Liver (tissue), 3 donors: ENCODE results near the gene PIGV.

Source experiments
- EGR1 ChIP-seq, 2 donors: IDR thresholded peaks; 2 replicates each; pipeline ENCODE4 v1.6.1; 2016 to 2018; ENCODE audit warnings: antibody characterized with exemption in 2 of 2, low read depth in 2 of 2
- FOXA1 ChIP-seq: IDR thresholded peaks from 2 replicates; pipeline ENCODE4 v1.6.1; 2016; ENCODE audit warnings: antibody characterized with exemption
- FOXA2 ChIP-seq: IDR thresholded peaks from 2 replicates; pipeline ENCODE4 v1.6.1; 2016; ENCODE audit warnings: antibody characterized with exemption
- GABPA ChIP-seq, 2 donors: IDR thresholded peaks in 1 of 2; conservative IDR thresholded peaks in 1 of 2; 2 replicates each; pipeline ENCODE4 v1.6.1; 2016; ENCODE audit warnings: antibody characterized with exemption in 2 of 2, mild to moderate bottlenecking in 1 of 2, moderate library complexity in 1 of 2
- JUND ChIP-seq, 2 donors: IDR thresholded peaks; 2 replicates each; pipeline ENCODE4 v1.6.1; 2016; ENCODE audit warnings: antibody characterized with exemption in 2 of 2
- RAD21 ChIP-seq, 2 donors: IDR thresholded peaks; 2 replicates each; pipeline ENCODE4 v1.6.1; 2016; ENCODE audit warnings: antibody characterized with exemption in 2 of 2, mild to moderate bottlenecking in 2 of 2
- SP1 ChIP-seq: IDR thresholded peaks from 2 replicates; pipeline ENCODE4 v1.6.1; 2018; ENCODE audit warnings: antibody characterized with exemption, mild to moderate bottlenecking
- TAF1 ChIP-seq: conservative IDR thresholded peaks from 2 replicates; pipeline ENCODE4 v1.6.1; 2016; ENCODE audit warnings: antibody characterized with exemption, mild to moderate bottlenecking
- YY1 ChIP-seq: IDR thresholded peaks from 2 replicates; pipeline ENCODE4 v1.6.1; 2016; ENCODE audit warnings: antibody characterized with exemption, mild to moderate bottlenecking
- TF ChIP-seq, protein P1 (sequence below): fragments of 150-350 bp; IDR thresholded peaks from 2 replicates; pipeline ENCODE4 v1.5.1; 2017; ENCODE audit warnings: improper control_type of control experiment, low read depth, low read length; ENCODE audit not compliant: missing input control
- TF ChIP-seq, protein P2 (sequence below): IDR thresholded peaks from 2 replicates; pipeline ENCODE4 v1.6.1; 2016; ENCODE audit warnings: antibody characterized with exemption
- TF ChIP-seq, protein P3 (sequence below): IDR thresholded peaks from 2 replicates; pipeline ENCODE4 v1.6.1; 2016; ENCODE audit warnings: antibody characterized with exemption
- TF ChIP-seq, protein P4 (sequence below): IDR thresholded peaks from 2 replicates; pipeline ENCODE4 v1.6.1; 2016; ENCODE audit warnings: antibody characterized with exemption, mild to moderate bottlenecking
- donor health status: healthy.
- donor health status: healthy.

DNA sequence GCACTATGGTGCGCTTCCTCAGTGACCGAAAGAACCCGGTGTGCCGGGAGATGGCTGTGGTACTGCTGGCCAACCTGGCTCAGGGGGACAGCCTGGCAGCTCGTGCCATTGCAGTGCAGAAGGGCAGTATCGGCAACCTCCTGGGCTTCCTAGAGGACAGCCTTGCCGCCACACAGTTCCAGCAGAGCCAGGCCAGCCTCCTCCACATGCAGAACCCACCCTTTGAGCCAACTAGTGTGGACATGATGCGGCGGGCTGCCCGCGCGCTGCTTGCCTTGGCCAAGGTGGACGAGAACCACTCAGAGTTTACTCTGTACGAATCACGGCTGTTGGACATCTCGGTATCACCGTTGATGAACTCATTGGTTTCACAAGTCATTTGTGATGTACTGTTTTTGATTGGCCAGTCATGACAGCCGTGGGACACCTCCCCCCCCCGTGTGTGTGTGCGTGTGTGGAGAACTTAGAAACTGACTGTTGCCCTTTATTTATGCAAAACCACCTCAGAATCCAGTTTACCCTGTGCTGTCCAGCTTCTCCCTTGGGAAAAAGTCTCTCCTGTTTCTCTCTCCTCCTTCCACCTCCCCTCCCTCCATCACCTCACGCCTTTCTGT lies 7.3 kb upstream of the PIGV start:
- TF ChIP-seq, protein P1, sequence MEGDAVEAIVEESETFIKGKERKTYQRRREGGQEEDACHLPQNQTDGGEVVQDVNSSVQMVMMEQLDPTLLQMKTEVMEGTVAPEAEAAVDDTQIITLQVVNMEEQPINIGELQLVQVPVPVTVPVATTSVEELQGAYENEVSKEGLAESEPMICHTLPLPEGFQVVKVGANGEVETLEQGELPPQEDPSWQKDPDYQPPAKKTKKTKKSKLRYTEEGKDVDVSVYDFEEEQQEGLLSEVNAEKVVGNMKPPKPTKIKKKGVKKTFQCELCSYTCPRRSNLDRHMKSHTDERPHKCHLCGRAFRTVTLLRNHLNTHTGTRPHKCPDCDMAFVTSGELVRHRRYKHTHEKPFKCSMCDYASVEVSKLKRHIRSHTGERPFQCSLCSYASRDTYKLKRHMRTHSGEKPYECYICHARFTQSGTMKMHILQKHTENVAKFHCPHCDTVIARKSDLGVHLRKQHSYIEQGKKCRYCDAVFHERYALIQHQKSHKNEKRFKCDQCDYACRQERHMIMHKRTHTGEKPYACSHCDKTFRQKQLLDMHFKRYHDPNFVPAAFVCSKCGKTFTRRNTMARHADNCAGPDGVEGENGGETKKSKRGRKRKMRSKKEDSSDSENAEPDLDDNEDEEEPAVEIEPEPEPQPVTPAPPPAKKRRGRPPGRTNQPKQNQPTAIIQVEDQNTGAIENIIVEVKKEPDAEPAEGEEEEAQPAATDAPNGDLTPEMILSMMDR: no peak
- TF ChIP-seq, protein P2, sequence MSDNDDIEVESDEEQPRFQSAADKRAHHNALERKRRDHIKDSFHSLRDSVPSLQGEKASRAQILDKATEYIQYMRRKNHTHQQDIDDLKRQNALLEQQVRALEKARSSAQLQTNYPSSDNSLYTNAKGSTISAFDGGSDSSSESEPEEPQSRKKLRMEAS: no peak
- TF ChIP-seq, protein P3, sequence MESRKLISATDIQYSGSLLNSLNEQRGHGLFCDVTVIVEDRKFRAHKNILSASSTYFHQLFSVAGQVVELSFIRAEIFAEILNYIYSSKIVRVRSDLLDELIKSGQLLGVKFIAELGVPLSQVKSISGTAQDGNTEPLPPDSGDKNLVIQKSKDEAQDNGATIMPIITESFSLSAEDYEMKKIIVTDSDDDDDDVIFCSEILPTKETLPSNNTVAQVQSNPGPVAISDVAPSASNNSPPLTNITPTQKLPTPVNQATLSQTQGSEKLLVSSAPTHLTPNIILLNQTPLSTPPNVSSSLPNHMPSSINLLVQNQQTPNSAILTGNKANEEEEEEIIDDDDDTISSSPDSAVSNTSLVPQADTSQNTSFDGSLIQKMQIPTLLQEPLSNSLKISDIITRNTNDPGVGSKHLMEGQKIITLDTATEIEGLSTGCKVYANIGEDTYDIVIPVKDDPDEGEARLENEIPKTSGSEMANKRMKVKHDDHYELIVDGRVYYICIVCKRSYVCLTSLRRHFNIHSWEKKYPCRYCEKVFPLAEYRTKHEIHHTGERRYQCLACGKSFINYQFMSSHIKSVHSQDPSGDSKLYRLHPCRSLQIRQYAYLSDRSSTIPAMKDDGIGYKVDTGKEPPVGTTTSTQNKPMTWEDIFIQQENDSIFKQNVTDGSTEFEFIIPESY: peak; percentile 33
- no peak for TF ChIP-seq TAF1
- TF ChIP-seq EGR1 (IDR thresholded peaks at IDR 0.05; ENCODE audit: low read depth in 2 of 2): no peak
- TF ChIP-seq FOXA2: peak; percentile 49
- no peak for TF ChIP-seq GABPA (IDR thresholded peaks at IDR 0.05 in 1 of 2, conservative IDR thresholded peaks at IDR 0.05 in 1 of 2)
- TF ChIP-seq RAD21 (IDR thresholded peaks at IDR 0.05): peak in 1 of 2 donors; percentile 17
- TF ChIP-seq, protein P4, sequence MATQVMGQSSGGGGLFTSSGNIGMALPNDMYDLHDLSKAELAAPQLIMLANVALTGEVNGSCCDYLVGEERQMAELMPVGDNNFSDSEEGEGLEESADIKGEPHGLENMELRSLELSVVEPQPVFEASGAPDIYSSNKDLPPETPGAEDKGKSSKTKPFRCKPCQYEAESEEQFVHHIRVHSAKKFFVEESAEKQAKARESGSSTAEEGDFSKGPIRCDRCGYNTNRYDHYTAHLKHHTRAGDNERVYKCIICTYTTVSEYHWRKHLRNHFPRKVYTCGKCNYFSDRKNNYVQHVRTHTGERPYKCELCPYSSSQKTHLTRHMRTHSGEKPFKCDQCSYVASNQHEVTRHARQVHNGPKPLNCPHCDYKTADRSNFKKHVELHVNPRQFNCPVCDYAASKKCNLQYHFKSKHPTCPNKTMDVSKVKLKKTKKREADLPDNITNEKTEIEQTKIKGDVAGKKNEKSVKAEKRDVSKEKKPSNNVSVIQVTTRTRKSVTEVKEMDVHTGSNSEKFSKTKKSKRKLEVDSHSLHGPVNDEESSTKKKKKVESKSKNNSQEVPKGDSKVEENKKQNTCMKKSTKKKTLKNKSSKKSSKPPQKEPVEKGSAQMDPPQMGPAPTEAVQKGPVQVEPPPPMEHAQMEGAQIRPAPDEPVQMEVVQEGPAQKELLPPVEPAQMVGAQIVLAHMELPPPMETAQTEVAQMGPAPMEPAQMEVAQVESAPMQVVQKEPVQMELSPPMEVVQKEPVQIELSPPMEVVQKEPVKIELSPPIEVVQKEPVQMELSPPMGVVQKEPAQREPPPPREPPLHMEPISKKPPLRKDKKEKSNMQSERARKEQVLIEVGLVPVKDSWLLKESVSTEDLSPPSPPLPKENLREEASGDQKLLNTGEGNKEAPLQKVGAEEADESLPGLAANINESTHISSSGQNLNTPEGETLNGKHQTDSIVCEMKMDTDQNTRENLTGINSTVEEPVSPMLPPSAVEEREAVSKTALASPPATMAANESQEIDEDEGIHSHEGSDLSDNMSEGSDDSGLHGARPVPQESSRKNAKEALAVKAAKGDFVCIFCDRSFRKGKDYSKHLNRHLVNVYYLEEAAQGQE: peak; percentile 96
- peak in 1 of 2 donors; percentile 66 for TF ChIP-seq JUND (IDR thresholded peaks at IDR 0.05)
- peak; percentile 76 for TF ChIP-seq SP1
- TF ChIP-seq FOXA1: peak; percentile 23
- peak; percentile 70 for TF ChIP-seq YY1
